MM.1S (cell line): ENCODE results near the gene CR1L.

Experiments used
- EZH2 ChIP-seq: fragments of 300-600 bp; sonication (generic); optimal IDR thresholded peaks from 2 replicates; pipeline ENCODE3; 2017; ENCODE audit warnings: low read depth, mild to moderate bottlenecking, antibody characterized with exemption, low read length, mixed read lengths
- EZH2phosphoT487 ChIP-seq: fragments of 300-600 bp; sonication (generic); IDR thresholded peaks from 2 replicates; pipeline ENCODE4 v1.6.1; 2018; ENCODE audit warnings: antibody characterized with exemption, low read length
- TF ChIP-seq, protein P1 (sequence below): fragments of 300-600 bp; sonication (generic); IDR thresholded peaks from 2 replicates; pipeline ENCODE4 v1.5.1; 2016; ENCODE audit warnings: antibody characterized with exemption, low read length, mixed read lengths

DNA sequence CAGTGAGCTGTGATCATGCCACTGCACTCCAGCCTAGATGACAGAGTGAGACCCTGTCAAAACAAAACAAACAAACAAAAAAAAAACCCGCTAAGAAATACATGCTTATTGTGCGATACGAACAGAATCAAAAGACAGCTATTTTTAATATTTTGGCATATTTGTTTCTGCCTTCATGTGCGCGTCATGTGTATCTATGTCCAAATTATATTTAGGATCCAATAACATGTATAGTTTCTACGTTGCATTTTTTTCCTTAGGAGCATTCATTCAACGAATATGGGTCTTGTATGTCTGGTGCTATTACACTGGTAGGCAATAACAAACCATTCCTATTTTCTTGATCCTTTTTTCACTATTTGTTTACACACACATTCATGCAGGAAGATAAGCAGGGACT lies 108.7 kb downstream of the CR1L start:
- TF ChIP-seq EZH2phosphoT487 (no peak), EZH2 (no peak)
- TF ChIP-seq, protein P1, sequence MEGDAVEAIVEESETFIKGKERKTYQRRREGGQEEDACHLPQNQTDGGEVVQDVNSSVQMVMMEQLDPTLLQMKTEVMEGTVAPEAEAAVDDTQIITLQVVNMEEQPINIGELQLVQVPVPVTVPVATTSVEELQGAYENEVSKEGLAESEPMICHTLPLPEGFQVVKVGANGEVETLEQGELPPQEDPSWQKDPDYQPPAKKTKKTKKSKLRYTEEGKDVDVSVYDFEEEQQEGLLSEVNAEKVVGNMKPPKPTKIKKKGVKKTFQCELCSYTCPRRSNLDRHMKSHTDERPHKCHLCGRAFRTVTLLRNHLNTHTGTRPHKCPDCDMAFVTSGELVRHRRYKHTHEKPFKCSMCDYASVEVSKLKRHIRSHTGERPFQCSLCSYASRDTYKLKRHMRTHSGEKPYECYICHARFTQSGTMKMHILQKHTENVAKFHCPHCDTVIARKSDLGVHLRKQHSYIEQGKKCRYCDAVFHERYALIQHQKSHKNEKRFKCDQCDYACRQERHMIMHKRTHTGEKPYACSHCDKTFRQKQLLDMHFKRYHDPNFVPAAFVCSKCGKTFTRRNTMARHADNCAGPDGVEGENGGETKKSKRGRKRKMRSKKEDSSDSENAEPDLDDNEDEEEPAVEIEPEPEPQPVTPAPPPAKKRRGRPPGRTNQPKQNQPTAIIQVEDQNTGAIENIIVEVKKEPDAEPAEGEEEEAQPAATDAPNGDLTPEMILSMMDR = no peak
